Measurements from ENCODE around the gene MRPL36.

The MRPL36 gene

DNA sequence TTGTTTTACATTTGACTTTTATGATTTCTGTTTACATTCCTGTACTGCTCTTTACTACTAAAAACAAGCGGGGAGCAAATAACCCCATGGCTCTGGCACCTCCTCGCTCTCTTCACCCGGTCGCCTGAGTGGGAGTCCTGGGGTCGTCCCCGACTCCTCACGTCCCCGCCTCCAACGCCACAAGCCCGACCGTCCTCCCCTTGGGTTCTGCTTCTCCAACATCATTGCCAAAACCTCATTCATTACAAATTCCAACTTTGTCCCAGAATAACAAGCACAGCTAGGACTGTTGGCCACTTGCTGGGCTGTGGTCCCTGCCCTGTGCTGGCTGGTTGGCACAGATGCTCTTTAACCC lies 35.1 kb downstream of the MRPL36 start:
- DNase-seq (ENCODE audit: low read depth) = no peak

DNA sequence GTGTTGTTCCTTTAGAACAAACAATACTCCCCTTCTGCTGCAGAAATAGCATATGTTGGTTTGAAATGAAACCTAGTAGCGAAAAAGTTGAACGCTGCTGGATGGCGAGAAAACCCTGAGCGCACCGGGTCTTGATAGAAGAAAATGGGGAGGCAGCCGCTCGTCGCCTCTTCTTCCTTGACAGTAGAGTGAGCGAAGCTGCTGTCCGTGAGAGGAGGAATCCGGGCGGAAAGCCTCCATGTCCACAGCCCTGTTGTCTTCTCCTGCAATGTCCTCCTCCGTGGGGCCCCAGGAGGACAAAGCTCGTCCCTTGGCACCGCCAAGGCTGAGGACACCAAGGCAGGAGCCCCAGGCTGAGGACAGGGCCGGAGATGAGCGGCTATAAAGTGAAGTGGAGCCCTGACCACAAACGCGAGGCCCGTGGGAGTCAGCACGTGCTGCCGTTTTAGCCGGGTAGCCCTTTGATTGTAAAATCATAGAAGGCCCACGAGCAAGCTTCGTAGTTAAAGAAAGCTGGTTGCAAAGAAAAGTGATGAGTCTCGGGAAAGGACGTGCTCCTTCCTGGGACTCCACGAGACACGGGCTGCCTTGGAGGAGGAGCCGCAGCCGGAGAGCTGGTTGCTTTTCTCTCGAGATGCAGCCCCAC lies 35.6 kb downstream of the MRPL36 start:
- no peak for DNase-seq (ENCODE audit: low read depth)

DNA sequence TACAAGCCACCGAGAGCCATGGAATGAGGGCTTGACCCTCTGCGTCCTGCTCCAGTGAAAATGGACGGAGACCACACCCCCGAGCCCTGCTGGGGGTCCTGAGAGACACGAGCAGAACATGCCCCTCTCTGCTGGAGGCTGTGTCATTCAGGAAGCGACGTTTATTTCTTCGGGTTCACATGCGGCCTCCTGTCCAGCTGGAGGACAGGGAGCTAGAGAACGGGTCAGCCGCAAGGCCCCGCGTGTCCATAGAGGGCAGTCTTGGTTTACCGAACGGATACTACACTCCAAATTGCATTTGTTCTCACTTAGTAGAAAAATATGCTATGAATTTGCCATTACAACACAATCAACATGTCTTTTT lies 36.1 kb downstream of the MRPL36 start:
- peak; percentile 39 for DNase-seq (ENCODE audit: low read depth)

DNA sequence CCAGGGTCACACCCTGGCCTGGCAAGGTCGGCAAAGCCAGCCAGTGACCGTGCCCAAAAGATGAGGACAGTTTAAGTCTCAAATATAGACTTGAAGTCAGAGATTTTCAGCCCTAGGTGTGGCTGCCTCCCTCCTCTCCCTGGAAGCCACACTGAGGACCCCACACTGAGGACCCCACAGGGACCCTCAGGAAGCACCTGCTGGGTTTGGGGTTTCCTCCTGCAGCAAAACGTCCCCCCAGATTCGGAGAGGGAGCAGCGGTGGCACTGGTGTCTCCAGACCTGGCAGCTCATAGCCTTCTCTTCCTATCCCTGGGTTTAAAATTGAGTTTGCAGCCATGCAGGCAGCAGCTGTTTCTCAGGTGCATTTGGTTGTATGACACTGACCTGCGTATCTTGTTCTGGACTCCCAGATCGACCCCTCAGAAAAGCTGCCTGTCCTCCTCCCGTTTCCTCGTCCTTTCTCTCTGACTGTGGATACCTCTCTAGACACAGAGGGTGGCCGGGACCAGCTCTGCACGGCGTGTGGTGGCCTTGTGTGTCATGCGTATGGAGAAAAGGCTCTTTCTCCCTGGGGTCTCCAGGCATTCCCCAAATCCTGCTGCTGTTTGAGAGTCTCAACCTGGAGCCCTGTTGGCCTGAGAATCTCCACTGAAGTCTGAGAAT lies 36.6 kb downstream of the MRPL36 start:
- DNase-seq (ENCODE audit: low read depth) = no peak

DNA sequence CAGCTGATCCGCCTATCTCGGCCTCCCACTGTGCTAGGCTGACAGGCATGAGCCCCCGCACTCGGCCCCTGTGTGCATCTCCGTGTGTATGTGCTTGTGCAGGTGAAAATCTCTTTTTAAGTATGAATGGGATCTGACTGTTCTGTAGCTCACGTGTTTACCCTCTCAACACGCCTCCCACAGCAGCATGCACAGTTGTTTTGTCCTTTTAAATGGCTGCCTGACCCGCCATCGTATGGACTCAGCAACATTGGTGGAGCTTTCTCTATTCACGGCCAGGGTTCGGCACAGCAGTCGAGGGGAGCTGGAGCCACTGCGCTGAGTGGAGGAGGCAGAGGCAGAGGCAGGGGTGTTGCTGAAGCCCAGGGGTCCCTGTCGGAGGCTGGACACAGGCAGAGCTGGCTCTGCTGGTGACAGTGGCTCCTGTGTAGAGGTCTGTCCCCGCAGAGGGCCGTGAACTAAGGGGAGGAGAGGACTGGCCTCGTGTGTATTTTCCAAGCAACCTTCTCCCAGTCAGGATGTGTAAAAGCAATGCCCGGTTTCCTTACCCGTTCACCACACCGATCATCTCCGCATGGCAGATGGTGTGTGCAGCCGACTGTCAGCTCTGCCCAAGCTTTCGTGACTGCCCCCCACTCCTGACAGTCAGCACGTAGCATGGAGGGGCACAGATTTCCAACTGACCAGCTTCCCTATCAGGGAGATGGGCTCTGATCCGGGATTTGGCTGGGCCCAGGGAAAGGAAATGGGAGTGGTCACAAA lies 37.3 kb downstream of the MRPL36 start:
- no peak for DNase-seq (ENCODE audit: low read depth)

DNA sequence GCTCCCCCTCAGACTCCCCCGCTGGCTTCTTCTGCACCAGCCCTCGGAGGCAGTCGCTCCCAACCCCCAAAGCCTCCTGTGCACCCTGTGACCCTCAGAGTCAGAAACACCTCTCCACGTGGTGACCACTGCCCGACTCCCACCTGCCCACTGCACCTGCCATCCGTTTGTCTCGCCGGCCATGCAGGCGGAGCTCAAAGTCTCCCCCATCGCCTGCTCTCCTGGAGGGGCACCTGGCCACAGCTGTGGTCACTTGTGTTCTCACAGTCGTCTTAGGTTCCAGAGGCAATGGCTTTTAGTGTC lies 38.2 kb downstream of the MRPL36 start:
- DNase-seq (ENCODE audit: low read depth) = no peak

DNA sequence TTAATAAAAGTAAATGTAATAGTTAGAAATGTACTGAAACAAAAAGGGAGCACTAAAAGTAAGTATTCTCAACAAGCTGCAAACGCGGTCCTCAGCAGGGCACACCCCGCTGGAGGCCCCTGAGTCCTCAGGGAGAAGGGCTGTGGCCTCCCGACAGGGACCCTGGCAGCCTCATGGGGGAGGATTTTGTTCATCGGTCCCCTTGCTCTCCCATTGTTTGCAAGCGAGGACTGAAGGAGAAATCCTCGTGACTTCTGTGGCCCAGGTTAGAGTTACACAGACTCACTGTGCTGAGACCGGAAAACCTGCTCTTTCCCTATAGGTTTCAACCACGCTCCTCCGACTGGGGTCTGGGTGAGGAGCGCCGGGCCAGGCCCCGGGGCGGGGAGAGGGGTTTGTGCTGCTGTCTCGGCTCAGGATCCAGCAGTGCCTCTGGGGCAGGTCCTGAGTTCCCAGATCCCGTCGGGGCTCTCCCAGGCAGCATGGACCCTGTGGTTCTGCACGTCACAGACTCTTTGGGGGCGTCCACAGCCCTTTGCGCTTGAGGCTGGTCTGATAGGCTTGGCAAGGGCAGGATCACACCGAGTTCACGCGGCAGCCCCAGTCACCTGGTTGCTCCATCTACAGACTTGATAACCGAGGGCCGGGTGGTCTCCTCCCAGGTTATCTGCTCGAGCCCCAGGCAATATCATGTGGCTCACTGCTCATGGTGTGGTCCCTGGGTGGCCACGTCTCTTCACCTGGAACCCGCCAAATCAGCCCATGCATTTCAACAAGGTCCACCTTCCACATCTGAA lies 38.8 kb downstream of the MRPL36 start:
- no peak for DNase-seq (ENCODE audit: low read depth)

DNA sequence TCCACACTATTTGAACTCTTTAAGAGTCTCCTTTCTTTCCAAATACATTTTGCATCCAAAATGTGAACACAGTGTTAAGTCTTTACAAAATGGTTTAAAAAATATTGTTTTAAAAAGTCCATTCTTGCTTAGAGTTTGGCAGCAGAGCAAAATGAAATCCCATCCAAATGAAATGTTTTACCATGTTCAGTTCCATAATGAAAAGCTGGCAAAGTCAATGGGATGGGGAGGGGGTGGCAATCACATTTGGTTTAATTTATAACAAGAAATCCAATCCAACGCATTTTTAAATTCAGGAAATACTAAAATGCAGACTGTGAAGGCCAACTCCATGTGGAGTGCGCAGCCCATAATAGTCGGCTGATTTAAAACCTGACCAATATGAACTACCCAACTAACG lies 39.4 kb downstream of the MRPL36 start:
- no peak for DNase-seq (ENCODE audit: low read depth)

DNA sequence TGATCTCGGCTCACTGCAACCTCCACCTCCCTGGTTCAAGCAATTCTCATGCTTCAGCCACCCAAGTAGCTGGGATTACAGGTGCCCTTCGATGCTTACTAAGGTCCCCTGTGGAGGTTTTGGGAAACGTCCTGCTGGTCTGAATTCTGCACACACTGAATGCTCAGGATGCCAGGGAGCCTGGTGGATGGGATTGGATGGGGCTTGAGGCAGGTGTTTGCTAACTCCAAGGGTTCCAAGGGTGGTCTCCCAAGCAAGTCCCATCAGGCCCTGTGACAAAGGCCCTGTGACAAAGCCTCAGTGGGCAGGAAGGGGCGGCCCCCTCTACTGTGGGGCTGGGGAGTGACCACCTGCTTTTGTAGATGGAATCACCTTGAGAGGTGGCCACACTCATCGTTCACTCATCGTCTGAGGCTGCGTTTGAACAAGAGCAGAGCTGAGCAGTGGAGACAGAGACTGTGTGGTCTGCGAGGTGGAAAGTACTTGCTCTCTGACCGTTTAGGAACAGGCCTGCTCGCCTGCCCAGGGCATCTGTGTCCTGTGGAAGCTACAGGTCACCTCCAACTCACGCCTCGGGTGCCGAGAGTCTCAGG lies 40.2 kb downstream of the MRPL36 start:
- DNase-seq (ENCODE audit: low read depth) = no peak

DNA sequence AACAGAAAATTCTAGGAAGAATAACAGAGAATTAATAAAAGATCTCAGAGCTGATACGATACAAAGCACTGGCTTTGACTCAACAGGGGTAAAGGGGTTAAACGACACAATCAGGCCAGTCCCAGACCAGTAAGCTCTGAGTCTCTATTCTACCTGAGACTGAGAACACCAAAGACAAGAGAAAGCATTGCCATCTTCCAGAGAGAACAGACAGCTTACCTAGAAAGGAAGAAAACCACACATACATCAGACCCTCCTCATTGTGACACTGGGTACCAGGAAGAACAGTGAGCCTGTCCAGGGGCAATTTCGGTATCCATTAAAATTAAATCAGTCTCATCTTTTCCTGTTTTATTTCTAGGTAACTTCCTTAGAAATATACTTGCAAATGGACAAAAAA lies 41.1 kb downstream of the MRPL36 start:
- no peak for DNase-seq (ENCODE audit: low read depth)

DNA sequence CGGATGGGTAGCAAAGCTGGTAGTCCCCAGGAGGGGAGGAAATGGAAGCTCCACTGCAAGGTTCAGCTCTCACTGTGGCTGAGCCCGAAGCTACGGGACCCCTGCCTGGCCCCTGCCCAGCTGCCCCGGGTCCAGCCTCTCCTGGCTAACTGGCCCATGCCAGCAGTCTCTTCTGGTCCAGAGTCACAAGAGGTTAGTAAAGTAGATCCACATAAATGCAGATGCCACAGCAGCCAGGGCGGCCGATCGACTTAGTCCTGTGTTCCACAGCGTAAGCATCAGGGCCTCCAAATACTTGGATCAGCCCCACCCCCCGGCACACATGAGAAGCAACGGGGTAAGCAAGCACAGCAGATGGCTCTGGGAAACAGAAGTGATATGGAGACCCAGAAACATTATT lies 42.1 kb downstream of the MRPL36 start:
- DNase-seq (ENCODE audit: low read depth) = no peak

DNA sequence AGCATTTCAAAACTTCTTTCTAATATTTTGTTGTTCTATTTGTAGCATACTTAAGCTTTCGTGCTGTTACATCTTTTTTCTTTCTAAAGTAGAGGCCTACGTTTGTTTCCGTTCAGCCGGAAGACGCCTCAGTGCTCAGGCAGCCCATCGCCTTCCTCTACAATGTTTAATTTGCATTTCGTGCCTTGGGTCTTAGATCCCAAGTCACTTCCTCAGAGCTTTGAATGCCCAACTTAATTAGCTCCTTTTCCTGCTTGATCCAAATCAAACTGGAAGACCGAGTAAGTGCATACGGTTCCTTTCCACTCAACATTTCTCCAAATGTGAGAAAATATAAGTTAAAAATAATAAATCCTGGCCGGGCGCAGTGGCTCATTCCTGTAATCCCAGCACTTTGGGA lies 43.2 kb downstream of the MRPL36 start:
- no peak for DNase-seq (ENCODE audit: low read depth)

DNA sequence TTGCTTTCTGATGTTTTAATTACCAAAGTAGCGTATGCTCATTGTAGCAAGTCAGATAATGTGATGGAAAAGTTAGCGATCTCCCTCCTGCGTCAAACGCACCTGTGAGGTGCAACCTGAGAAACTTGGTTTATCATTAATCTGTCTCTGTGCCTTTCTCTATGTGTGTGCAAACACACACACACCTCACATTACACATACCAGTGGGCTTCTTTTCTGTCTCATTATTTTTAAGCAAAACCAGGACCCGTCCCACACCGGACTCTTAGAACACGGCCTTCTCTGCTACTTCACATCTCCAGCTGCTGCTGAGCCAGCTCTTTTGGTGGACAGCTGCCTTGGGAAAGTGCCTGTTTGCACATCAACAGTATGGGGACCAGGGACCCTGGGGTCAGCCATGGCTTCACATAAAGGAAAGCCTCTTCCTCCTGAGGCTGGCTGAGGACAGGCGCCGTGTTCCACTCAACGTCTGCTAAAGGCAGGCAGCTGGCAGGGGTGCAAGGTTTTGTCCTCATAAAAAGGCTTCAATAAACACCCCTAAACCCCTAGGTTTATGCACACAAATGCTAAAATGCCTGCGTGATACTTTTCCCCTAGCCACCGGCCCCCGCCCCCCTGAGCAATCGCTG lies 44.2 kb downstream of the MRPL36 start:
- no peak for DNase-seq (ENCODE audit: low read depth)

DNA sequence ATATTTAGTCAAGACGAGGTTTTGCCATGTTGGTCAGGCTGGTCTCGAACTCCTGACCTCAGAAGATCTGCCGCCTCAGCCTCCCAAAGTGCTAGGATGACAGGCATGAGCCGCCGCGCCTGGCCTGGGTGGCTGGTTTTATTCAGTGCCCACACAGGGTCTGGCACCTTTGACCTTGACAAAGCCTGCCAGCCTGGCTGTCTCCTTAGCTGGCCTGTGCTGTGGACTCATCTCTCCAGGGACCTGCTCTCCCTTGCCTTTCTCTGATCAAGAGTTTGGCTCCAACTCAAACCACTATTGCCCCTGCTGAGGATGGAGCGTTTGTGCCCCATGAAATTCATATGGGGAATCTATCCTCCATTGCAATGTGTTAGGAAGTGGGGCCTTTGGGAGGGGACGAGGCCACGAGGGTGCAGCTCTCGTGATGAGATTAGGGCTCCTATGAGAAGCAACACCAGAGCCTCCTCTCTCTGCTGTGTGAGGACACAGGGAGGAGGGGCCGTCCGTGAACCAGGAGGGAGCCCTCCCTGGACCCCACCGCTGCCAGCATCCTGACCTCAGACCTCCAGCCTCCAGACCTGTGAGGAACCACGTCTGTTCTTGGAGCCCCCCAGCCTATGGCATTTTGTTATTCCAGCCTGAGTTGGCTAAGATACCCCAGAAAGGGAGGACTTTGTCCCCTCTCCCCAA lies 45.0 kb downstream of the MRPL36 start:
- DNase-seq (ENCODE audit: low read depth) = no peak

DNA sequence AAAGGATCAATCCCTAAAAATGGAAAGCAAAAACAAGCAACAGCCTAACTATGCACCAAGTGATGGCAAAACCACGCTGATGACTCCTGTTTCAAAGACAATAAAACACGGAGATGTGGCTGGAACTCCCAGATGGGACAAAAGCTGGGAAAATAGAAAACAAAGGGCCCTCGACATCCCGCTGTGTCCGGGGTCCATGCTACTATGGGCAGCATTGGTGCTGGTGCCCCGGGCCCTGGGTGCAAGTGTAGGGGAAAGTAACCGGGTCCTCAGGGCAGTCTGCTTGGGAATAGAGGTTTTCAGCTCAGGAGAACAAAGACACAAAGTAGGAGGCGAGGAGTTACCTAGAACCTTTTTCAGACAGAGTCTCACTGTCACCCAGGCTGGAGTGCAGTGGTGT lies 46.1 kb downstream of the MRPL36 start:
- no peak for DNase-seq (ENCODE audit: low read depth)

DNA sequence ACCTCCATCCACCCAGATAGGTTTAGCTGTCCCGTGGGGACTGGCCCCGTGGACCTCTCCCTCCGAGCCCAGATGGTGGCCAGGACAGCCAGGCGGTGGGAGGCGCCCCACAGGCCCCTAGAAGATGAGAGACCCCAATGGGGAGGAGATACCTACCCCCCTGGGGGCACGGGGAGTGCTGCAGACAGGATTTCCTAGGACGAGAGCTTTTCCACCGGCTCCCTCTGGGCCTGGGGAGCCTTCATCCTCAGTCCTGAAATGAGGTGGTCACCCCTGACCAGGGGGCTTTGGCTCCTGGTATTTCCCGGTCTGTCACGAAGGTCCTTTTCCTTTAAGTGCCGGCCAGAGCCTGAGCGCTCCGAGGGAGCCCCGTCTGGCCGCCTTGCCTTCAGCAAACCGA lies 46.8 kb downstream of the MRPL36 start:
- no peak for DNase-seq (ENCODE audit: low read depth)

DNA sequence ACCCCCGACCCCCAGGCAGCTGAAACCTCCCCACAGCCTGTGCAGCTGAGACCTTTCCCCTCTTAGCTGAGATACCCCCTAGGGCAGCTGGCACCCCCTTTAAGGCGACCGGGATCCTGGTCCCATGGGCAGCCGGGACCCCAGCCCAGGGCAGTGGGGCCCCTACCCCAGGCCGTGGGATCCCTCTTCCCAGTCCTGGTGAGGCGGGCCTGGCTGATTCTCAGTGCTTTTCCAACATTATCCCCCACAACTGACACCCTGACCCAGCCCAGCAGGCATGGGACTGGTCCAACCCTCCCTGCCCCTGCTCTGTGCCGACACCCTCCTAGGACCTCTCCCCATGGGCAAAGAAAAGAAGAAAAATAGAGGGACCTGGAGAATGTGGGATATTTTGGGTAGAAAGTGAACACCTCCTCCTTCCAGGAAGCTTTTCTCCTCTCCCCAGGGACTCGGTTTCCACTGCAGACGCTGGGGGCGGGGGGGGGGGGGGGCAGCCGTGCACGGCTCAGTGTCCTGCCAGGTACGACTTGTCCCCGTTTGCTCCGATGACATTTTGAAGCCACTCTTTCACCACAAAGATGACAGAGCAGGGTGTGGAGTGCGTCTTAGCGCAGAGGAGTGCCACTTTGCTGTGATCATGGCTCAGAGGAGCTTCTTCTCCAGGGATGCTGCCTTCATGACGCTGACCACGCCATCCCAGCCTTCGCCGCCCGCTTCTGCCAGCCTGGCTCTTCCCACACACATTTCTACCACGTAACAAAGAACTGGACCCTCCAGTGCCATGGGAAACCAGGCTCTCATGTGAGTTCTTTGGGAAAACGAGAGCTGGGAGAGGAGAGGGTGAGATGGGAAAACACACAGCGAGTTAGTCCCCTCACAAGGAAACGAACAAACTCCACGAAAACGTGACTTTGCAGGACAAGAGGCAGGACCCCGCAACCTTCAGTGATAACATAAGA lies 47.5 kb downstream of the MRPL36 start:
- no peak for DNase-seq (ENCODE audit: low read depth)

DNA sequence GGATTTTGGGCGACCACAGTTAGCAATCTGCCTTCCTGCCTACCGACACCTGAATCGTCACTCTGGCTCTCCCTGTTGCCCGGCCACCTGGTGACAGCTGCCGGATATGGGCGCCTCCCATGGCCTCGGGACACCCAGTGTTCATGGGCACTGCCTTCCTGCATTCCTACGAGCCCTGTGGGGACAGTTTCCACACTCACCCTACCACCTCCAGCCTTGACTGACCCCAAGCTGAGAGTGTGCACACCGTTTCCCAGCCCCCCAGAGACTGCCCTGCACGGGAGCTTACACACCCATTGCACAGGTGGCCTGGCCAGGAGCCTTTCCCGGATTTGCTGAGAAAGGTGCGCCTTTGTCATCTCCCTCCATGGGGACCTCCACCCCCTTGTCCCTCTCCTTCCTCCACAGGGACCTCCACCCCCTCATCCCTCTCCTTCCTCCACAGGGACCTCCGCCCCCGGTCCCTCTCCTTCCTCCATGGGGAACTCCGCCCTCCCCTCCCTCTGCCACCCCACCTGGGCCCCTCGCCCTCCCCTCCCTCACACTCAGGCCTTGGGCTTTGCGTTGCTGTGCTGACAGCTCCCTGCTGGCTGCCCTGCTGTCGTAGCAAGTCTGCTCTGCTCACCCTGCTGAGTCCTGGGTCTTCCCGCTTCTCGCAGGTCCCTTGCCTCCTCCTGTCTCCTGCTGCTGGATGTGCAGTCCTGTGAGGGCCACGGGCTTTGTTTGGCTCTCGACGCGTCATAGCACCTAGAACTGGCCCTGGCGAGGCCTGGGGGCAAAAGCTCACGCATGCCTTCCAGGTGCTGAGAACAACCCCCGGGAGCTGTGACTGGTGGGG lies 48.4 kb downstream of the MRPL36 start:
- no peak for DNase-seq (ENCODE audit: low read depth)

DNA sequence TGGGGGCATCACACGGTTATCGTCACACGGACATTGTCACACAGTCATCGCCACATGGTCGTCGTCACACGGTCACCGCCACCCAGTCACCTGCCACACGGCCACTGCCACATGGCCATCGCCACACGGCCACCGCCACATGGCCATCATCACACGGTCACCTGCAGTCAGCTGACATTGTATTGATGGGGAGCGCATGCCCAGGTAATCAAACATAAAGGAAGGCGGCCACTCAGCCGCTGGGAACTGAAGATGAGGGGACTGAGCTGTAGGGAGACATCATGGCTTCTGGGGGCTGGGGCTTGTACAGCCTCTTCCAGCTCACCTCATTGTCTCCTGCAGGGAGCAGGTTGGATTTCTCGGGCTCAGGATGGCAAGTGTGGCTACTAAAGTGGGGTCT lies 49.2 kb downstream of the MRPL36 start:
- no peak for DNase-seq (ENCODE audit: low read depth)
